SIG-M5 (cell line): ENCODE data around the gene LPP.
A peak's percentile ranks its signal among the peaks of the same experiment; 100 is the strongest.

Source experiments
- DNase-seq: peaks from one replicate; lab custom pipeline; 2025; lab: John Stamatoyannopoulos, UW

The LPP gene

DNA sequence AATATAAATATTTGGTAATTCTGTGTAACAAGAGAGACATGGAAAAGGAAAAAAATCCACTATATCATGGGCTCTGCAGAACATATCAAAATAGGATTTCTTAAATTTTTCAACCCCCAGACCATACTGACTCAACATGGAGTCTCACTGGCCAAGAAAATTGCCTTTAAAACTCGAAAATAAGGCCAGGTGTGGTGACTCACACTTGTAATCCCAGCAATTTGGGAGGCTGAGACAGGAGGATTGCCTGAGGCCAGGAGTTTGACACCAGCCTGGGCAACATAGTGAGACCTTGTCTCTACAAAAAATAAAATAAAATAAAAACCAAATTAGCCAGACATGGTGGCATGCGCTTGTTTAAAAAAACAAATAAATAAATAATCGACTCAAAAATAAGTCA is 723.4 kb downstream of the LPP start:
- no peak for DNase-seq

DNA sequence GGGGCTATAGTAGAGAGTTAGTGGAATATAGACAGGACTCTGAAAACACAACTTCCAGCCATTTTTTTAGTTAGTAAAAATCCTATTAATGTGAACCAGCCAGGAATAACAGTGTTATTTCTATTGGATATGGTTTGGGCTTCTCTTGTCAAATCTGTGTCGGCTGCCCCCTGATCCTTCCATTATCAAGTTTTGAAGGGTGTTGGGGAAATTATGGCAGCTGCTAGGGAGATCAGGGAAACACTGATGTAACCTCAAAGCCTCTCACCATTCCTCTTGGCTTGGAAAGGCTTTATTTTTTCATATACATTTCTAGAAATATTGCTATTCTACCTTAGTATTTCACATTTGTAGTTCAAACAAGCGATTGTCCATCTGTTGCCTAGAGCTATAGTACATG is 724.1 kb downstream of the LPP start:
- no peak for DNase-seq

DNA sequence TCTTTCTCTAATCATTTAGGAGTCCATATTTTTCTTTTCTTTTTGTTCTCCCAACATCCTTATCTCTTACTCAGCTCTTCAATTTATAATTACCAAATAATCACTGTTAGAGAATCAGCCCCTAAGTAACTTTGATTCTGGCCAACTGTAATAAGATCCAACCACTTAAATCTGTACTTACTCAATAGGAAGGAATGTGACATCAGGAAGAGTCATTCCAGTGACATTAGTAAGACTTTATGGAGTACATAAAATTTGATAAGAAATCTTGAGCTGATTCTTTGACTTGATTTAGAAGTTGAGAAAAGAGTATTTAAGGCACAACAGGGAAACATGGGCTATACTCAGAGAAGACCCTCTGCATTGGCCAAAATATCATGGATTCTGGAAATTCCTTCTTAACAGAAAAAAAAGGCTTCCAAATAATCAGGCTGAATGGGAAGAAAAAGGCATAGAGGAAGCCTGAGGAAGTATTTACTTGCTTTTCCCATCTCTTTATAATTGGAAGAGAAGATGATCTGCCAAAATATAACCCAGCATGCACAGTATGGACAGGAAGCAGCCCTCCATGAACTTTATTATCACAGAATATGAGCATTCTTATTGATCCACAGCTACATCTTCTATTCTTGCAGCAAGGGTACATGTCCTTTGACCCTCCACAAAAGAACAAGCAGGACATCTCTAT is 728.1 kb downstream of the LPP start:
- no peak for DNase-seq

DNA sequence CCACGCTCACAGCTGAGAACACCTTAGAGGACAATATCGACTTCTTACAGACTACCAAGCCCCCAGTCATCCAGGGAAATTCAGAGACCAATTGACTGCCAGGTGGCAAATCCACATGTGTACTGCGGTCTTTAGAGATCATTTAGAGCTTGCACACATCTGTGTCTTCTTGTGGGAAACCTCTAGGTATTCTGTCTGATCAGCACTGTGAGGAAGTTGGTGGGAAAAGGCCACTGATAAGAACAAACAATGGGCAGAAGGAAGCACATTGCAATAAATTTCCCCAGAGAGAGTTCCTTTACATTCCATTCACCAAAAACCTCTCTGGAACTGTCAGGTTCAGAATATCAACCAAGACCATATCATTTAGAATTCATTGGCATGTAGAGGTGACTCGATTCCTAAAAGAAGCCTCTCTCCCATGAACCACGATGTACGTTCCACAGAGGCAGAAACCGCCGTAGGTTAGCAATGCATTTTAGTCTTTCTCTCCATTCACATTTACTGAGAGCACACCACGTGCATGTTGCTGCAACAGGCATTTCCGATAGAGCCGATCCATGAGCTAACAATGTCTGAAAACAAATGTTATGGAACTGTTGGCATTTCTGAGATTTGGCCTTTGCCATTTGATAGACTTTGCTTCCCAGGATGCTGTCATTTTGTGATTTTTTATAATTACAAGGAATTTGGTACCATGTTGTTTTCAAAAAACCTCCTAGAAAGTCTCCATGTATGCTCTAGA is 730.5 kb downstream of the LPP start:
- DNase-seq, result no peak

DNA sequence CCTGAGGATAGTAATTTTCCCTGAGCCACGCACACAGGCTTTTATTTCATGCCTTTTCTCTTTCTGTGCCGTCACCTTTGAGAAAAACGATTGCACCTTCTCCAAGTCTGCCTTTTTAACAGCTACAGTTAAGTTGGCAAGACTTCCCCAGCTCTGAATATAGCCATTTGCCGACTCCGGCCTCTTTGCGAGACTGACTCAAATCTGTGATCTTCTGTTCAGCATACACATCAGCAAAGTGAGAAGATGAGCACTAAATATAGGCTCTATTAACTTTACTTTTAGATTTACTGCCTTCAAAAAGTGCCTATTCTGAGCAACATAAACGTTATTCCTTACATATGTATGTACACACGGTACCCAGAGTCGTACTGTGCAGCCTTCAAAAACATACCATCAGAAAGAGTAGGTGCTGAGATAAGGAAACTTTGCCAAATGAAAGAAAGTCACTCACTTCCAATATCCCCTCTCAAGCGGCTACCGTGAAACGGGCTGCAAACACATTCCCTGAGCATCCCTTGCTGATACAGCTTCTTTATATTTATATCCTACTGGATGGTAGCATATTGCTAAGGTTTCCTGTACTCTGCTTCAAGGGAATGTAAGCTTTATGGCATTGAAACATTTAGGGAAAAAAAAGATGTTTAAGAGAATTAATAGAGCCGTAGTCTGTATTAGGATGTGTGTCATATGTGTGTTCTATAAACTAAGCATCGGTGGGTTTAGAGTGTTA is 734.5 kb downstream of the LPP start:
- no peak for DNase-seq

DNA sequence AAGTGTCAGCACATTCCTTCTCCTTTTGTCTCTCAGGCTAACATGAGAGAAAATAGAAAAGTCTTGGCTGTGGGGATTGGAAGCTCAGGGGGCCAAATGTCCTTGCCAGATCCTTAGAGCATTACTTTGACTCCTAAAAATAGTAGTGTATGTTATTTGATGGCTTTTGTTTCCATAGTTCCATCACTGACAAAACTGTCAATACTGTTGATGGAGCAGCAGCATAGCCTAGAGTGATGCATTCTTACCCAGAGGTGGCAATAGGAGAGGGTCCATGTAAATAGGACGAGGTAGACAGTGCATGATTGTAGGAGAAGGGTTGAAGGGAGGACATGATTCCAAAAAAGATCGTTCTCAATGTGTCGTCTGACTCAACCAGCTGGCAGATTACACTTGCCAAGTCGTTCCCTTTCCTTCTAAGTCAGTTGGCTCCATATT is 735.1 kb downstream of the LPP start:
- DNase-seq, result no peak

DNA sequence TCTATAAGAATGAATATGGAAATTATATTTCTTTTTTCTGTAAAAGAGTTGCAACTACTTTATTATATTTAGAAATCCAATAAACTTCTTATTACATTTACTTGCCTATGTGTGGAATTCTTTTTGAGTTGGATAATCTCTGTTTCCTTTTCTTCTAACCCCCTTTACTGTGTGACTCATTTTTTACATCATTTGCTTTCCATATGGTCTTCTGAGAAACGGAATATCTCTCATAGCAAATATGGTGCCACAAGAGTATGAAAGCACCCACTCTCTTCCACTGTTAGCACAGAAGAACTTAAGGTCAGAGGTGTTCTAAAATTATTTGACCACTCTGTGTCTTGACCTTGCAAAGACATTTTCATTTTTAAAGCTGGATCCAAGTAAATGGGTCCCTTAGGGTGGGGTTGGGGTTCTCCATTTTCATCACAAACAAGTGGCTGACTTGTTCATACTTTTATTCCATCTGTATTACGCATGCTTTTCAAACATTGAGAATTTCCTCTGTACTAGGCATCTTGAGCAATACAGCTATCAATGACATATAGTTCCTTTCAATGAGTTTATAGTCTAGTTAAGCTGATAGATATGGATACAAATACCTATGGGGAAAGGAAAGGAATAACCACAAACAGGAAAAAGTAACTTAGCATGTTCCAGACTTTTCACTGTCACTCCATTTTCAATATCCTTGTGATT is 736.8 kb downstream of the LPP start:
- DNase-seq, result no peak

DNA sequence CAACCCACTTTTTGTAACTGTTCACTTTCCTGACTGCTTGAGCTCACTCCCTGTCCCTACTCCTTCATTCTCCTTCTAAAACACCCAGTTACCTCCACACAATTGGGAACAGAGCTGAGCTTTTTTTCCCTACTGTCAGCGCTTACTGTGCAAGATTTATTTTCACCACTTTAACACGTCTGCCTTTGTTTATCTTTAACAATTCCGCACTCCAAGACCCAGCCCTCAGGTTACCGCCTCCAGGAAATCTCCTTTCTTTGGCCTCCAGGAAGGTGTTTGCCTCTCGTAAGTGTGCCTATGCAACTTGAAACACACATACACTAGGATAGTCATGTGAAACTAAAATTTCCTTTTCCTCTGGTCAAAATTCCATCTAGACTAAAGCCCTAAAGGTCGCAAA is 745.9 kb downstream of the LPP start:
- no peak for DNase-seq

DNA sequence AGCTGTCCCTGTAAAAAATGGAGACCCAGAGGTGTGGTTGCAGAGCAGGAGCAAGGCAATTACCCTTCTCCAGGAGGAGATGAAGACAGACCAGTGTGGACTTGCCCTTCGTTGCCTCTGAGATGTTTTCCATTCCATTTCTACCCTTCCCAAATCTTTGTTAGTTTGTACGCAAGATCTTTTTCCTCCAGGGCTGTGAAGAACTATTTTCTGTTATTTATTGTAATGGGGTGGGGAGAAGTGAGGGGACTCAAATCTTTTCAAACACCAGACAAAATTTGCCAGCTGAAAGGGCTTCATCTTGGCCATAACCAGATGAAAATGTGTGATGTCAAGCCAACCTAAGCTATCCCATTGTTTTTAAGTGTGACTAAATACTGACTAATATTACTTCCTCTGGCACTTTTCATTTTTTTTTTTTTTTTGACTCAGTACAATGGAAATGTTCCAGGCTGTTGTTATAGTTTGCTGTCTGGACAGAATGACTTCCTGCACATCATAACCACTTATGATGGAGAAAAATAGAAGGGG is 746.5 kb downstream of the LPP start:
- DNase-seq, result no peak

DNA sequence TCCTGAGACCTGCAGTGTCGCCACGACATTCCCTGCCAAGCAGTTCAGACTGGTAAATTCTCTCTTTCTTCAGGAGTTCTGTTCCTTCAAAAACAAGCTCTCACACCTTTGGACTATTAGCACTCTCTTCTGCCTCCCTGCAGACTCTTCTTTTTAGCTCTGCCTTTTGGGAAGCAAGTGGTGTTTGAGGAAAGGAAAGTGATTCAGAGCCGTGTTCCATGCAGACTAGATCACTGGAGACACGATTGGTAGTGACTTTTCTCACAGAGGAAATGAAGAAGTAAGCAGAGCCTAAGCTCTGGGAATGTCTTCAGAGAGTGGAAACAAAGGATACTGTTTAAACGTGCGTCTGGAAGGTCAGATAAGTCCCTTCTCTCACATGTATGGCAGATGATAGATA is 747.2 kb downstream of the LPP start:
- no peak for DNase-seq

DNA sequence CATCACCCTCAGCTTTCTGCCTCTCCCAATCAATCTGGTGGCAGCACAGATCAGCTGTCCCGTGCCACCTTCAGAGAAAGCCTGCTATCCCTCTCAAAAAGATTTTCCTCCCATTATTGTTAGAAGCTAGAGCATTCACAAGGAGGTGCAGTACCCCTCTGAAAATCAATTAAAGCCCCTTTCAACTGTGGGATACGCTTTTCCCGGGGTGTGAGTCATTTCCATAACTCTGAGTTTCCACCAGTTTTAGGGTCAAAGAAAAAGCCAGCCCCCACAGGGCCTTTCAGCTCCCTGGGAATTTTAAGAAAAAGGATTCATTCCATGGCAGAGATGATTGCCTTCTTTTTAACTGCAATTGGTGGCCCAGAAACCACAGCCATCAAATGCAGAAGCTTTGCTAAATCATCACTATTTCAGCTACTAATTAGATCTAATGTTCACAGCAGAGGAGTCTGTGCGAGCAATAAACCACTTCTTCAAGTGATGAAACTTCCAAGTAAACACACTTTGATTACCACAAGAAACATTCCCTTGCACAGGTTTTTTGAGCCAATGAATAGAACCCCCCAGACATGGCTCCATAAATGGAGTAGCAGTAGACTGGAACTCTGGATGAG is 747.8 kb downstream of the LPP start:
- DNase-seq, result no peak

DNA sequence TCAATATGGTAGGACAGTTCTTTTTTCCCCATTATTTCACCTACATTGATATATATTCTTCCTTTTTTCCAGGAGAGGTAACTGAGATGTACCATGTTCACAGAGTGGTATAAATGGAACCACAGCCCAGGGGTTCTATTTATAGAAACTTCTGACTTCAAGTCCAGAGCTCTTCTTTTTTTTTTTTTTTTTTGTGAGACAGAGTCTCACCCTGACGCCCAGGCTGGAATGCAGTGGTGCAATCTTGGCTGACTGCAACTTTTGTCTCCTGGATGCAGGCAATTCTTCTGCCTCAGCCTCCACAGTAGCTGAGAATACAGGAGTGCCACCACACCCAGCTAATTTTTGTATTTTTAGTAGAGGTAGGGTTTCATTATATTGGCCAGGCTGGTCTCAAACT is 750.7 kb downstream of the LPP start:
- DNase-seq, result no peak

DNA sequence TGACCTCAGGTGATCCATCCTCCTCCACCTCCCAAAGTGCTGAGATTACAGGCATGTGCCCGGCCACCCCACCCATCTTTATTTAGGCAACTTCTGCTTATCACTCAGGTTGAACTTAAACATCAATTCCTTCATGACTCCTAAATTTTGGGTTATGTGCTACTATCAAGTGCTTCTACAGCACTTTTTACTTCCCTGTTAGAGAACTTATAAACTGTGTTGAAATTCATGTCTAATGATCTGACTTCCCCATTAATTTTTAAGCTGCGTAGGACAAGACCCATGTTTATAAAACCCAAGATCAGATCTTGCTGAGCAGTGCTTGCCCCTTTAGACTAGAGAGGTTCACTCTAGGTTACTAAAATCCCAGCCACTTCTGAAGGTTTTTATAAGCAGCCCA is 751.6 kb downstream of the LPP start:
- DNase-seq, result no peak

DNA sequence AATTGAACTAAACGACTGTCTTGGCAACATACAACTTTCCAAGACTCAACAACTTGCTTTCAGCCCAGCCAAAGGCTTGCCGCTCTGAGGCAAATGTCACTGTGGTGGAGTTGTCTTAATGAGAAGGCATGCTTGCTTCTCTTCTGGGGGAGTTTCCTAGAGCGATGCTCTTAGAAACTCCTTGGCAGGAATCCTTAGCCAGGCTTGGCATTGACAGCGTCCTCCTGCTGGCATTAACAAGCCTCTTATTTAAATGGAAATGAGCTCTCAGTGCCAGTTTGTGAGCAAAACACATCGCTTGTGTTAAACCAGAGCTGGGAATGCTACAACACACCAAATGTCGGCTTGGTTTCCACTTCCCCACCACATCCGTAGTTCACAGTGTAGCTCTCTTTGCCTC is 752.3 kb downstream of the LPP start:
- no peak for DNase-seq

DNA sequence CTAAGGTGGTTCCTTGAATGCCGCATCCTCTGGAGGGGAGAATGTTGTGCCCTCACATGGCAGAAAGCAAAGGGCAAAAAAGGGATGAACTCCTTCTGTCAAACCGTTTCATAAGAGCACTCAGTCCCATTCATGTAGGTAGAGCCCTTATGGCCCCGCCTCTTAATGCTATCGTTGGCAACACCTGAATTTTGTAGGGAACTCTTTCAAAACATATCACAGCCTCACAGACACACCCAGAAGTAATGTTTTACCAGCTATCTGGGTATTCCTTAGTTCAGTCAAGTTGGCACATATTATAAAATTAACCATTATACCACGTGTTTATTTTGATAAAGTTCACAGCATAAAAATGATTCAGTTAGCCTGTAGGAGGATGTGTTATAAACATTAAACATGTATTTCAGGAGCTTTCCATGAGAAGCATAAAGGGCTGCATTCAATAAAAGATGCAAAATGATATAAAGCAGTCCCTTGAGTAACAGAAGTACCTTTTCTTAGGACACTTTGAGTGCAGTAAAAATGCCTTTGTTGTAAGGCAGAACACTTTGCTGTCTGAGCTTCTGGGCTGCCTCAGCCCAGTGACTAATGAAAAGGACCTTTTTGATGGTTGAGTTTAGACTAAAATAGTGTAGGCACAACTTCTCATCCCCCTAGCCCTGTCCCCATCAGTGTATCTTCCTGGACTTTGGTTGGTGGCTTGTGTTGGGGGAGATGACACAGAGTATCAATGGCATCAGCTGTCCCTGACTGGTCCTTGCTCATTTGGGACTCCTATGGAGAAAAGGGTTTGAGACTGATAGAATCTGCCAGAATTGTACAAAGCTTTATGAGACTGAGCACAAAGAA is 754.3 kb downstream of the LPP start:
- no peak for DNase-seq

DNA sequence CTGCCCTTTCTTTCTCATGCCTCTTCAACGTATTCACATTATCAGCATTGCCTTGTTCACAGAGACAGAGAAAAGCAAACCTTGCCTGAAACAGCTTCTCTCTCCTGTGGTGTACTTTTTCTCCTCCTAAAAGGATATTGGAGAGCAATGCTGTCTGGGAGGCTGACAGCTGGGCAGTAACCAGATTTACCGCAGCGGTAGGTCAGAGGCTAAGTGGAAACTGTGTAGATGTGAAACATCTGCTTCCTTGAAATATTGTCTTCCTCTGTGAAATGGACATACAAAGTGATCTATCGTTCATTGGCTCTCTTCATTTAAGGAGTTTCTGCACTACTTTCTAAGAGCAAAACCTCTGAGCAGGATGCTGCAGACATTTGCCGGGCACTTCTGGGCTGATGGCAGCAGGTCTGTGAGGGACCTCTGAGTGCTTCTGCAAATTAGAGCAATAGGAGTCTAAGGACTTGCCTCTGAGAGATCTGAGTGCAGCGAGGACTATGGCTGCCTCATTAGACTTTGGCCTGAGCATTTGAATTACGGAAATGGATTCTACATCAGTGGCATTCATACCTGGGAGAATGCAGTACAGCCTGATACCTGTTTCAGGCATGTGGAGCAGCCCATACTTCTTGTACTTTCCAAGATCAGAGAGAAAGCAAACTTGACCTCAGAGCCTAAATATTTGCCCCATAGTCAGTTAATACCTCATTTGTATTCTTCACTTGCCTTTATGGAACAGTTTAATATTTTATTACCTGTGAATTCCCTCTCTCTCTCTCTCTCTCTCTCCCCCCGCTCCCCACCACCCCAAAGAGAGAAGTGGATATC is 757.3 kb downstream of the LPP start:
- DNase-seq, result no peak

DNA sequence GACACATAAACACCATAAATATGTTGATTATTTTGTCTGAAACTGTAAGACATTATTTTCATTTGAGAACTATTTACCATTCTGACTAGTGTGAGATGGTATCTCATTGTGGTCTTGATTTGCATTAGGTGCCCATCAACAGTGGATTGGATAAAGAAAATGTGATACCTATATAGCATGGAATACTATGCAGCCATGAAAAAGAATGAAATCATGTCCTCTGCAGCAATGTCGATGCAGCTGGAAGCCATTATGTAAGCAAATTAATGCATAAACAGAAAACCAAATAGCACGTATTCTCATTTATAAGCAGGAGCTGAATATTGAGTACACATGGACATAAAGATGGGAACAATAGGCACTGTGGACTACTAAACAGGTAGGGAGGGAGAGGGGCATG is 759.1 kb downstream of the LPP start:
- DNase-seq, result no peak

DNA sequence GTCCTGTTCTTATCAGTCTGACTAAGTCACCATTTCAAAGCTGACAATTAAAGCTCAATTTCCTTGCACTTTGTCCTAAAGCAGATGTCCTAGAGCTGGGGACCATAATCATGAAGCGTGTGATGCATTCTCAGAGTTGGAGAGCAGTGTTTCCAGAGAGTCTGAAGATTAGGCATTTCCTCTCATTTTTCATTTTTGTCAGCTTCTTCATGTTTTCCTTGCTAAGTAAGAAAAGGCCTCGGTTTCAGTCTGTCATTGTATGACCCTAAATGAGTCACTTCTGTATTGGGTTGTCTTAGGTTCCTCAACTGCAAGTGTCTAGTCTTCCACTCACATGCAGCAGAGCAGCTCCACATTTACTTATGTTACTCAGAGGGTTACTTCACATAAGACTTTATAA is 760.6 kb downstream of the LPP start:
- peak; percentile 67 for DNase-seq

DNA sequence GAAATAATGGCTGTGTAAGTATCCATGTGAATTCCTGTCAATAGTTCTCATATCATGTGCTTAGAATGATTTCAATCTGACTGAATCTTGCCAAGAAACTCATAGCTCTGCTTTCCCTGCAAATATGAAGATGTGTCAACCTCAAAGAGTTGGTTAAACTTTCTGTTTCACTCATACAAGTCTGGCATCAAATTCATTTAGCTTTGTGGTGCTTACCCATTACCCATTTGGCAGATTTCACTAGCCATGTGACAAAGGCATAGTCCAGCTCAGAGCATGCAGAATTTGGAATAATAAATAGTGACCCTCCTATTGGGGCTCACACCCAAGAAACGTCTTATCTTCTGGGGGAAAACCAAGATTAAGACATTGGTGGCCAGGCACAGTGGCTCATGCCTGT is 761.2 kb downstream of the LPP start:
- no peak for DNase-seq

DNA sequence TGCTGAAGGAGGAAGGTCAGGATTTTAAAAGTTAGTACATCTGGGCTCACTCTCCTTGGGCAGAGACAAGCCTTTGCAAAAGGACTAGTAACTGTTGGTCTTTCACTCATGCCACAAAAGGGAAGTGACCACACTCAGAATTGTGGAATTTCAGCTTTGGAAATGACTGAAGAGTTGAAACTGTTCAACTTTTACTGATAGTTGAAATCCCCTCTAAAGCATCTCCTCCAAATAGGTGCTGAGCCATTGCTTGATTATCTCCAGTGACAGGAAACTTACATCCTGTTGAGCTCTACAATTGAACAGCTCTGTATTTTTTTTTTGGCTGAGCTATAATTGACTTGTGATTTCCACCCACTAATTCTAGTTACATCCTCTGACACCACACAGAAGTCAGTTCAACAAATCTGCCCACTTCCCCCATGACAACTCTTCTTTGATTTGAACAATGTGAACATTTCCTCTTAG is 763.0 kb downstream of the LPP start:
- peak; percentile 22 for DNase-seq
